RWPE2 (cell line): ENCODE measurements around the gene C15orf62.
A peak's percentile ranks its signal among the peaks of the same experiment; 100 is the strongest.

ENCODE experiments used
- ATAC-seq: fragments of 200-7000 bp; cut with Tn5 transposase; 3 replicates; pipeline ENCODE4 v1.9.1; 2021; ENCODE audit warnings: low read depth
- DNase-seq: peaks from one replicate; pipeline ENCODE4 v3.0.0-alpha.2; 2020; ENCODE audit warnings: low spot score
- H3K27ac ChIP-seq: fragments of 450-650 bp; 2 replicates; pipeline ENCODE4 v1.5.1; 2017; ENCODE audit warnings: mild to moderate bottlenecking; ENCODE audit not compliant: poor library complexity, severe bottlenecking
- H3K27me3 ChIP-seq: fragments of 250-450 bp; sonication (Bioruptor Pico); 2 replicates; pipeline ENCODE4 v1.5.1; 2021; ENCODE audit warnings: mild to moderate bottlenecking, moderate library complexity; ENCODE audit not compliant: insufficient read depth, poor library complexity, severe bottlenecking
- H3K36me3 ChIP-seq: fragments of 250-450 bp; sonication (Bioruptor Pico); 2 replicates; pipeline ENCODE4 v1.5.1; 2020; ENCODE audit warnings: low read depth, mild to moderate bottlenecking, moderate library complexity
- H3K4me1 ChIP-seq: fragments of 250-450 bp; sonication (Bioruptor Pico); 2 replicates; pipeline ENCODE4 v1.5.1; 2021; ENCODE audit warnings: mild to moderate bottlenecking, moderate library complexity; ENCODE audit not compliant: insufficient read depth, poor library complexity, severe bottlenecking
- H3K4me3 ChIP-seq: fragments of 250-450 bp; sonication (Bioruptor Pico); 2 replicates; pipeline ENCODE4 v1.5.1; 2021; ENCODE audit warnings: mild to moderate bottlenecking, moderate library complexity; ENCODE audit not compliant: severe bottlenecking
- H3K9me3 ChIP-seq: fragments of 250-450 bp; sonication (Bioruptor Pico); 2 replicates; pipeline ENCODE4 v1.5.1; 2021; ENCODE audit warnings: mild to moderate bottlenecking, moderate library complexity; ENCODE audit not compliant: severe bottlenecking
- CTCF ChIP-seq: fragments of 450-650 bp; IDR thresholded peaks from one replicate; pipeline ENCODE4 v1.5.1; 2017; ENCODE audit warnings: mild to moderate bottlenecking, moderate library complexity; ENCODE audit not compliant: poor library complexity, severe bottlenecking

Gene C15orf62

DNA sequence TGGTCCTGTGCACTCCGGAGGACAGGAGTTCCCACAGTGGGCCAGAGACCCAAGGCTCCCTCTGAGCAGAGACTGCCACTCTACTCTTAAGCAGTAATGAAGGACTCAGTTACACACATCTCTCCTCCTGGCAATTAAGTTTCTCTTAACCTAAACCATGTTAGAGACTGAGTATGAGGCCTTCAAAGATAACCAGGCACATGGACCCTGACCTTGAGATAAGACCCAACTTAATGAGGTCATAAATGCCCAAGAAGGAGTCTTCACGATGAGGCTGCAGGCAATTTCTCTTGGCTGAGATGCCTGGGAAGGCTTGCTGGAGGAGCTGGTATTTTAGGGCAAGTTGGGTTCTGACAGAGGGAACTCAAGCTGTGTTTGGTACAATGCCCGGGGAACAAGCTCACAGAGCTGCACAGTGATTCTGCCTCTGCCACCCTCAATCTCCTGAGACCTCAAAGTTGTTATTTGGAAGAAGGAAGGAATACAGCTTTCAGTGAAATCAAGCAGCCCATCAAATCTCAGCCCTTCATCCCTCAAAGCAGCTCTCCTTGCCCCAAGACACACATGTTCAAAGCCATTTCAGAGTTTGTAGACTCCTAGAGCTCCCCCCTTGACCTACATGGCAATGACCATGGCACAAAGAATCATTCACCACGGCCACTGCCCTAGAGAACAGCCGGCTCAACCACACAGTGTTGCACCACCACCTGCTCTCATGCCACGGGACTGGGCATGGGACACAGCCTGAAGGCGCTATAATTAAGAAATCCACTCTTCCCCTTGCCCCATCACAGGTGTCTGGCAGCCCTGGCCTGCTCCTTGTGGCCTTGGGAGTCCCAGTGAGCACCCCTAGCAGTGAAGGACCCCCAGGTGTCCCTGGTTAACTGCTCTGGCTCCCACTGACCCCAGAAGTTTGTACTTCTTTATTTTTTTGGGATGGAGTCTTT is 21.8 kb upstream of the C15orf62 start:
- no peaks in the 10 kb centered on the region for H3K27me3 ChIP-seq
- peak overlapping the region; percentile 0 for H3K27ac ChIP-seq
- DNase-seq (no peak), ATAC-seq (no peak)
- peaks cover 77% of the 10 kb centered on the region for H3K36me3 ChIP-seq
- no peaks in the 10 kb centered on the region for H3K9me3 ChIP-seq
- H3K4me1 ChIP-seq: peaks cover 10% of the 10 kb centered on the region
- H3K4me3 ChIP-seq: no peak overlapping the region
- TF ChIP-seq CTCF: no peak

GRCh38 chr15:40749151-40749630 is 20.6 kb upstream of the C15orf62 start:
- Histone ChIP-seq H3K4me3 (no peak overlapping the region), H3K36me3 (peaks cover 67% of the 10 kb centered on the region), H3K9me3 (no peaks in the 10 kb centered on the region), H3K27me3 (no peaks in the 10 kb centered on the region), H3K27ac (no peak overlapping the region), H3K4me1 (peaks cover 2% of the 10 kb centered on the region)
- ATAC-seq: no peak
- no peak for DNase-seq
- TF ChIP-seq CTCF: no peak

DNA sequence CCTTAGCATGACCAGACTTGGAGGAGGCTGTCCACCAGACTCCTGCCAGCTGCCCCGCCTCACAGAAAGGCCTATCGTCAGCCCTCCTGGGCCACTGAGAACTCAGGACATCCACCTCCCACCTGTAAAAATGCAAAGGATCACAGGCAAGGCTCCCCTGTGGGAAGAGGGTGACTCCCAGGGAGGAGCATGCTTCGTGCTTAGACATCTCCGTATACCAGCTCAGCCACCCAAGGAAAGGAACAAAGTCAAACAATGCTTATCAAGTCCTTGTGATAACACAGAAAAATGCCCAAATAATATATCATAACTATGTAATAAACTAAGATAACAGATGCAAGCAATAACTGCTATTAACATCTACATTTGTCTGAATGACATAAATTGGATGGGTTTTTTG is 18.9 kb upstream of the C15orf62 start:
- Histone ChIP-seq H3K27ac (no peak overlapping the region), H3K4me1 (peaks cover 4% of the 10 kb centered on the region), H3K36me3 (peaks cover 55% of the 10 kb centered on the region), H3K27me3 (no peaks in the 10 kb centered on the region), H3K9me3 (no peaks in the 10 kb centered on the region), H3K4me3 (no peak overlapping the region)
- no peak for DNase-seq
- no peak for ATAC-seq
- no peak for TF ChIP-seq CTCF

DNA sequence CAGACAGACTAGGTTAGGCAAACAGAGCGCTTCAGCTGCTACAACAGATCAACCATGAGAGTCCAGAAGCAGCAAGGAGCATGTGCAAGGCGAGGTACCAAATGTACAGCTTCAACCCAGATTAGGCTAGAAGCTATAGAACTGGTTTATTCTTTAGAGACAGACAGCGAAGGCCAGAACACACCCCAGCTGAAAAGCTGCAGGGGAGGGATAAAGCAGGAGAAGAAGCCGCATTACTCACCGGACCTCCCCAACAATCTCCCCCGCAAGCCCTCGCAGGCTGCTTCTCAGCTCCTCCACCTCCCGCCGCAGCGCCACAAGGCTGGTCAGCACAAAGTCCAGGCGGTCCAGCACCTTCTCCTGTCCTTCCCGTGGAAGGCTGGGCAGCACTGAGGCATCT is 18.0 kb upstream of the C15orf62 start:
- no peak for ATAC-seq
- no peak for TF ChIP-seq CTCF
- H3K4me3 ChIP-seq: no peak overlapping the region
- H3K27me3 ChIP-seq: no peaks in the 10 kb centered on the region
- no peak for DNase-seq
- H3K27ac ChIP-seq: no peak overlapping the region
- peaks cover 50% of the 10 kb centered on the region for H3K36me3 ChIP-seq
- no peaks in the 10 kb centered on the region for H3K9me3 ChIP-seq
- peaks cover 5% of the 10 kb centered on the region for H3K4me1 ChIP-seq

DNA sequence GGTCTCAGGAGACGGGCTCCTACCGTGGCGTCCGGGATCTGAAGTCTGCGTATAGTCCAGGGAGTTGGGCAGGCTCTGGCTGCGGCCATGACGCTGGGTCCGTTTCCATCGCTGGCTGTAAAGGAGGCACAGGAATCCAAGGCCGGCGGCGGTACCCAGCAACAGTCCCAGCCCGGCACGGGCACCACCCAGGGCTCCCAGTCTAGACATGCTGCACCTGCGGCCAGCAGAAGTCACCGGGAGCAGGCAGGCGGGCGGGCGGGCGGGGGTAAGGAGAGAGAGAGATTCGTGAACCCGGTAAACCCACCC is 15.3 kb upstream of the C15orf62 start:
- H3K36me3 ChIP-seq: peaks cover 33% of the 10 kb centered on the region
- peak overlapping the region; percentile 69 for H3K4me3 ChIP-seq
- H3K27me3 ChIP-seq: no peaks in the 10 kb centered on the region
- no peaks in the 10 kb centered on the region for H3K9me3 ChIP-seq
- DNase-seq: no peak
- peaks cover 5% of the 10 kb centered on the region for H3K4me1 ChIP-seq
- H3K27ac ChIP-seq: peak overlapping the region; percentile 53
- no peak for TF ChIP-seq CTCF
- peak; percentile 43 for ATAC-seq
